EL (cell line): ENCODE results near the gene ITK.
A peak's percentile ranks its signal among the peaks of the same experiment; 100 is the strongest.

Experiments
- DNase-seq: peaks from one replicate; pipeline ENCODE4 v3.0.0-alpha.2; 2016

Gene ITK

DNA sequence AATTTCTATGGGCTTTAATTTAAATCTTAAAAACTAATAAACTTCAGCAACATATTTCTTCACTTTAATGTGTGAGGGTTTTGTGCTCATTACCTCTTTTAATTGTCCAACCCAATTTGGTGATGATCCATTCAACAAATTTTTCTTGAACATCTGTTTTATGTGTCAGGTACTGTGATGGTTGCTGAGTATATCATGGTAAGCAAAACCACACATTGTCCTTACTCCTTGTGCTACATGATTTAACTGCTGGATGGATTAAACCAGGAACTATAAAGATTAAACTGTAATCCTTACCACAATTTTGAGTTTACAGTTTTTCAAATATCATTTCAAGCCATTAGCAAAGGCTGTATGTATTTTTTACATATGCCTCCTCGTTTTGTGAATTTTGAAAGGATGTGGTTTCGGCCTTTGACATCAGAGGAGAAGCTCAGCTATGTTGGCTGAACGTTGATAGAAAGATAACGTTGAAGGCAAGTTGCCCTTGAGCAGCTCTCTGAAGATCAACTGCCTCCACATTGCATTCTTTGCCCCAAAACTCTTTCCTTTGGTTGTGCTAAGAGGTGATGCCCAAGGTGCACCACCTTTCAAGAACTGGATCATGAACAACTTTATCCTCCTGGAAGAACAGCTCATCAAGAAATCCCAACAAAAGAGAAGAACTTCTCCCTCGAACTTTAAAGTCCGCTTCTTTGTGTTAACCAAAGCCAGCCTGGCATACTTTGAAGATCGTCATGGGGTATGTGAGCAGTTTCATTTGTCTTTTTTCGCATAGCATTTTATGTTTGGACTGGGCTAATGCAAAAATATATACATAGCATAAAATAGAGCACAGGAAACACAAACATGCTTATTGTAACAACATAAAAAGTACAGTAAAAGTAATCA lies at the start of gene ITK:
Gene ITK (plus strand): TSS at position 467 of the 891 bp plus-strand sequence. CDS start 138 bp downstream, at position 605.
- DNase-seq, result no peak

DNA sequence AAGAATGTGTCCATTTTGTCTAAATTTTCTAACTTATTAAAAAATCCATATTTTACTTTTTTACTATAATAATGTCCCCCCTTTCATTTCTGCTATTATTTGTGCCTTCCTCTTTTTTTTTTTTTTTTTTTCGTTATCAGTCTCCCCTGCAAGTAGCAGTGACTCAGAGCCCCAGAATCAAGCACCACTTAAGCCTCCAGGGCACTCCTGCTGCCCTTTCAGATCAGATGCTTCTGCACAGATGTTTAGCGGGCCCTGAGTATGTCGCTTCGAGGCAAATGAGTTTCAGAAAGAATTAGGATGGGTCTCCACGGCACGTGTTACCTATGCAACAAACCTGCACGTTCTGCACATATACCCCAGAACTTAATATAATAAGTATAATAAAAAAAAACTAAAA lies 49.7 kb upstream of the ITK start:
- DNase-seq, result peak; percentile 13

DNA sequence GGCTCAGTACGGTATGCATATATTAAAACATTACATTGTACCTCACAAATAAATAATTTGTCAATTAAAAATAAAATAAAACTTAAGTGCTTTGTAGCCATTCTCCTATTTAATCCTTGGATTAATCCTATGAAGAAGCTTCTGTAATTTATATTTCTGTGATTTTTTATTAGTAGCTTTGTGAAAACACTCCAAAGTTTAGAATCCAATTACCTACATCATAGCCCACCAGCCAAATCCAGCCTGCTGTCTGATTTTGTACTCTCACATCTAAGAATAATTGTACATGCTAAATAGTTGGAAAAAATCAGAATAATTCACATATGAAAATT lies 48.4 kb upstream of the ITK start:
- DNase-seq, result no peak

DNA sequence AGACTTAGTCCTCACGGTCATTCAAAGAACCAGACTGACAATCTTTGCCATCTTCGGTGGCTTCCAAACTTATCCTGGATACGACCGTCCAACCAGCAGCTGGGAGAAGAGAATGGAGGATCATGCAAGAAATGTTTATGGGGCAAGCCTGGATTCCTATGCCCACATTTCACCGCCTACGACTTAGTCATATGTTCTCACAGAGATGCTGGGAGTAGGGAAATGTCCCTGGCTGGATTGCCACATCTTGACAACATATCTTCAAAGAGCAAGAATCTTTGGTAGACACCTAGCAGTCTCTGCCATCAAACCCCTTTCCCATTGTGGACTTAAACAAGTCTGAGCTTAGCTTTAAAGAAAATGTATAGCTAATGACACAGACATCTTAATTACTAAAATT lies 42.9 kb upstream of the ITK start:
- DNase-seq, result peak; percentile 5

DNA sequence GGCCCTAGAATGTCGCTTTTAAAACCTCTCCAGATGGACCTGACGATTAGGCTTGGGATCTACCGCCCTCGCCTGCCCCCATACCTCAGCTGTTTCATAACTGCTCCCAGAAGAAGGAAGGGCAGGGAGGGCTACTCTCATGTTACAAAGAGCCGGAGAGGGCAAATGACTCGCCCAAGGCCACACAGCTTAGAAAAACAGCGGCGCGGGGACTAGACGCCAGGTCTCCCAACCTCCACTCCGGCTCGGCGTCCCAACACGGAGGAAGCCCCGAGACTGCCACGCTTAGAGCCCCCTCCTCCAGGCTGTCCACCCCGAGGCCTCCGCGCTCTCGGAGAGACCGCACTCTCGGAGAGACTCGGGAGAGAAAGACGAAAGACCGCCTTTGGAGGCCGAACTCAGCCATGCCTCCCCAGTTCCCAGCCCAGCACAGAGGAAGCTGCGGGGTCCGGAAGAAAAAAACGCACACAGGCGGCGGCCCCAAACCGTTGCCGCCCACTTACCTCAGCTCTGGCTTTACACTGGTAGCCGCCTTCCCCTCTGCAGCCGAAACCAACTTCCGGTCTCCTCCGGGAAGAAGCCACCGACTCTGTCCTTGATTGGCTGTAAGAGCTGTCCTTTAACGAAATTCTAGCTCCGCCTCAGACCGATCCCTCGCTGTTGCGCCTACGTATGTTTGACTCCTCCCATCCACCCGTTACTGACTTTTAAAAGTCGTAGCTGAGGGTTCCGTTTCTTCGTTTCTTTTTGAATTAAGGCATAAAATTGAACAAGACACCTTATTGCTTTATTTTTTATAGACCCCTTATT lies 38.1 kb upstream of the ITK start, which contains the start of gene MED7:
Gene MED7 (minus strand): TSS at position 549 of the 810 bp plus-strand sequence. CDS start 3,434 bp downstream, outside the sequence.
- peak; percentile 99 for DNase-seq

DNA sequence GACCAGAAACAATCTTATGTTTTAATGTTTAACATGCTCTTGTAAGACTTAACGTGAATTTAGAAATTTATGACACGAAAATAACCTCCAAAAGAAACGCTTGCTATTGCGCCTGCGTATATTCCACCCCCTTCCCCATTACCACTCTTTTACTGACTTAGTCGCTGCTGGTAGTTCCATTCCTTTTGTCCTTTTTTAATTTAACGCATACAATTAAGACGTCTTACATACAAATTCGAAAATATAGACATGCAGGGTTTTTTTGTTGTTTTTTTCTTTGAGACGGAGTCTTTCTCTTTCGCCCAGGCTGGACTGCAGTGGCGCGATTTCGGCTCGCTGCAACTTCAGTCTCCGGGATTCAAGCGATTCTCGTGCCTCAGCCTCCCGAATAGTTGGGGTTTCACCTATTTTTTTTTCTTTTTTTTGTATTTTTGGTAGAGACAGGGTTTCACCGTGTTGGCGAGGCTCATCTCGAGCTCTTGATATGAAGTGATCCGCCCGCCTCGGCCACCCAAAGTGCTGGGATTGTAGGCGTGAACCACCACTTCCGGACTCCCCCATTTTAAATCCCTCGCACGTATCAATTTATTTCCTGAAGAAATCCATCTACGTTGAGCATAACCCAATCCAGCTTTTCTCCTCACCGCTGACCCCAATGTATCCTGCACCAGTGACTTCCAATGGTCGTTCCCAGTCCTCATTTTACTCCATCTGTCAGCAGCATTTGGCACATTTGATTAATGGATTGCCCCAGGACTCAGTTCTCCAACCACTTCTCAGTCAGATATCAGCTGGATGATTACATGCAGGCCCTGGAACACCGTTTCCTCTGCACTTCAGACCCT lies 37.3 kb upstream of the ITK start:
- DNase-seq, result peak; percentile 39

DNA sequence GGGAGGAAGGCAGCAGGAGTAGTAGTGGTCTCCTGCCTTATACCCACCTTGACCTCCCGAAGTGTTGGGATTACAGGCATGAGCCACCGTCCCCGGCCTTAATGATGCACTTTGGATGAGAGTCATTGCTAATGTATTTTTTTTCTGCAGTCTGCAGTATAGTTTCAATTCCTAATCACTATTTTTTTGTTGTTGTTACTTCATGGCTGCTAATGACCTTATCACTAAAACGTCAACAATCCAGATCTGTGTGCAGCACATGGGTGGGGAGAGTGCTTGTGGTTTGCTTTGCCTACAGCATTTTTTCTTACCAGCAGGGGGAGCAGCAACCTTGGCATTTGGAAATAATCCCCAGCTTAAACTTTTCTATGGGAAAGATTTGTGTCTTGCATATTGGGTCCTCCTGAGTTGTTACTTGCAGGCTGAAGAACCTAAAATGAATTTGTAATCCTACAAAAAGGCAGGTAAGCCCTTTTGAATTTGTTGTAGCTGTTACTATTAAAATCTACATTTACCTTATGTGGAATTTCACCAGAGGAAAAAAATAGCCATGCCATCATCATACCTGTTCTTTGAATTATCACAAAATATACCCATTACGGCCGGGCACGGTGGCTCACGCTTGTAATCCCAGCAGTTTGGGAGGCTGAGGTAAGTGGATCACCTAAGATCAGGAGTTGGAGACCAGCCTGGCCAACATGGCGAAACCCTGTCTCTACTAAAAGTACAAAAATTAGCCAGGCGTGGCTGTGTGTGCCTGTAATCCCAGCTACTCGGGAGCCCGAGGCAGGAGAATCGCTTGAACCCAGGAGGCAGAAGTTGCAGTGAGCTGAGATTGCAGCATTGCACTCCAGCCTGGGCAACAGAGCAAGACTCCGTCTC lies 31.7 kb upstream of the ITK start:
- DNase-seq, result peak; percentile 63

DNA sequence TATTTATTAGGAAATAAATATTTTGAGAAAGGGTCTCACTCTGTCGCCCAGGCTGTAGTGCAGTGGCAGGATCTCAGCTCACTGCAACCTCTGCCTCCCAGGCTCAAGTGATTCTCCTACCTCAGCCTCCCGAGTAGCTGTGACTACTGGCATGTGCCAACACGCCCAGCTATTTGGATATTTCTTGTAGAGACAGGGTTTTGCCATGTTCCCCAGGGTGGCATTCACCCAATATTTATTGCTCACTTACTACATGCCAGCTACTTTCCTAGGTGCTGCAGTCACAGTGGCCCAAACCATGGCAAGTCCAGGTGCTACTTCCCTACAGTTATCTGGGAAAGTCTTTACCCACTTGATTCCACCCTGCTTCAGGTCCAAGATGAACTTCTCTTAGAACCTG lies 29.6 kb upstream of the ITK start:
- no peak for DNase-seq

DNA sequence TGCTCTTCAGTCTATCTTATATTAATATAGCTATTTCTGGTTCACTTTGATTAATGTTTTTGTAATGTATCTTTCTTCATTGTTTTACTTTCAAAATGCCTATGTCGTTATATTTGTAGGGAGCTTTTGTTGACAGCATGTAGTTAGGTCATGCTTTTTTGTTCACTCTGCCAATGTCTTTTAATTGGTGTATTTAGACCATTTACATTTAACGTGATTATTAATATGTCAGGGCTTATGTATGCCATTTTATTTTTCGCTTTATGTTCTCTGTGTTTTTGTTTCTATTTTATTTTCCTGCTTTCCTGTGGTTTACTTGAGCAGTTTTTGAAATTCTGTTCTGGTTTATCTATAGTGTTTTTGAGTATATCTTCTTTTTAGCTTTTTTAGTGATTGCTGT lies 25.3 kb upstream of the ITK start:
- DNase-seq, result no peak

DNA sequence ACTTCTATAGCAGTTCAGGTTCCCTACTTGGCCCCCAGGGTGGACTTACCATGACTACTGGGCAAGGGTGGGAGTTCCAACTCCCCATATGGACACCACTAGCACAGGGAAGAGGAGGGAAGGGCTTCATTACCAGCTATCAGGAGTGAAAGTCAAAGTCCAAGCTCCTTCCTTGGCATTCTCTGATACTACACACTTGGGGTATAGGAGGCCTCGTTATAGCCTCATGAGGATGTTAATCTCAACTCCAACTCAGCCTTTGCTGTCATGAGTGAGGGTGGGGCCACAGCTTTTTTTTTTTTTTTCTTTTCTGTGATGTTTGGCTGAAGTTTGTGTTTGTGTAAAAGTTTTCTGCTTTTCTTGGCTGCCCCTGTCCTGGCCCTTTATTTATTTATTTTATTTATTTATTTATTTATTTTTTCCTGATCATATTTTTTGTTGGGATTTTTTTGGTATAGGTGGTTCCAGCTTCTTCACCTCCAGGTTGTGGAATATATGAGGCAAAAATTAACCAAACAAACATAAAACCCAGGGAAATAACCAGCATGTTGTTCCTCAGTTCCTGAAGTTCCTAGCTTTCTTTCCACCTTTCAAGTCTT lies 23.2 kb upstream of the ITK start:
- DNase-seq, result no peak

DNA sequence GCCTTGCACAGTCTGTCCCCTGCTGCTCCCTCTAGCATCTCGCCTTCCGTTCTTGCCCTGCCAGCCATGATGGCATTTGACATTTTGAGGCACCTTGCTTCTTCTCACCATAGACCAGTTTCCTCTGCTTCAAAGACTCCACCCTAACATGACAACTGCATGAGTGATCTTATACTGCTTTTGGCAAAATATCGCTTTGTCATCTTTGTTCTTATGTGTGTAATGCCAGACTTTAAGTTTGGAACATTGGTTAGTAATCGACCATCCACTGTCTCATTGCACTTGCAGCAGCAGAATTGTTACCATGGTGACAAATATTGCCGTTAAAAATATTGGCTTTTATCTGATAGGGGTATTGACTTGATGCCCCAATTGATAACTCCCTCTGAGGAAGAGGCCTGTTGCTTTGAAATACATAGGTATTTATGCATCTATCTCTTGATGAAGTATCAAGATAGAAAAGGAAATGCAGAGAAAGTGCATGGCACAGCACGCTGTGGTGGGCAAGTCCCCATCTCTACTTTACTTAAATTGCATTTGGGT lies 21.4 kb upstream of the ITK start:
- no peak for DNase-seq

DNA sequence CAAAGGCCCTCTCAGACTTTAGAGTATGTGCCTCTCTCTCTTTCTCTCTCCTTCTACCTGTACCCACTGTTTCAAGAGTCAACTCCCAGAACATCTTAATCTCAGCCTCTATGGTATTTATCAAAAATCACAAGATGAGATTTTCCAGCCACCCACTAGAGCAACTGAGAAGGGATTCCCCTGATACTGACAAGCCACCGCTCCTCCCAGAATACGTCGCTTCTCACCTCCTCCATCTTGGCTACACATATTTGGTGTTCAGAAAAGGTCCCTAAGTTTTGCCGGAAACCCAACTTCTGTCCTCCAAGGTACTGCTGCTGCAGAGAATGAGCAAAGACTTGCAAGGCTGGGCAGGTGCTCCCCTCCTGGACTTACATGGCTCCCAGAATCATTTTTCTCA lies 20.6 kb upstream of the ITK start:
- DNase-seq, result no peak

DNA sequence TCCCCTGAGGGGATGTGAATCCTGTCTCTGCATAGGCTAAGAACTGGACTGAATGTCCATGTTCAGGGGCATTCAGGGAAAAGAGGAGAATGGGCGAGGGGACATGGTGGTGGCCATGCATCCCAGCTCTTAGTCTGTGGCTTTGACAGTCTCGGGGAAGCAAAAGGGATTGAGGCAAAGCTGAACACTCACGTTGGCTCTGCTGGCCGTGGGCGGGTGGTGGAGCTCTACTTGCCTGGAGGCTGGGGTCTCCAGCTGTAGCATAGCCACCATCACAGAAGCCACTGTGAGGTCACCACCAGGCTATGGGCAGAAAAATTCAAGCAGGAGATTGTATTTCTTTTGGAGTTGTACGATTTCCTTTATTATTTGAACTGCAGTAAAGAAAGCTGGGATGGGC lies 18.6 kb upstream of the ITK start:
- DNase-seq, result no peak

DNA sequence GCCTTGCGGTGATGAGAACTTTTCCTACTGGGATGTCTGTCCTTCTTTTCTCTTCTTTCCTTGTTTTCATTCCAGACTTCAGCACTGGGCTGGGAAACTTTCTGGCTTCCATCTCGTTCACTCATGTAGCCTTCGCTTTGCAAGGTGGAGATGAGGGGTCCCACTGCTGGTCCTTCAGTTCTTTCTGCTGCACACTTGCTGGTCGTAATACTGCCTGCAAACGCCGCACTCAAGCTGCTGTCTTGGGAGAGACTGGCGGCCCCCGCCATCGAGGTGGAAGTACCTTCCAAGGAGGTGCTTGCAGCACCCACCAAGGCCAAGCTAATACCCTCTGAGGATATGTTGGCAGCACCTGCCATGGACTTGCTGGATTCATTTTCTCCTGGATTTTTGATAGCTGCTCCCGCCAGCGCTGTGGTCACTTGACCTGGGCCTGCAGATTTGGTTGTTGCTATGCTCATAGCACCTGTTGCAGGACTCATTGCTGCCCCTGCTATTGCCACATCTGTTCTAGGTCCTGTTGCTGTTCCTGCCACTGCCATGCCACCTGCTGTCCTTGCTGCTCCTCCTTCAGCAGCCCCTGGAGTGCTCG lies 17.6 kb upstream of the ITK start:
- no peak for DNase-seq

DNA sequence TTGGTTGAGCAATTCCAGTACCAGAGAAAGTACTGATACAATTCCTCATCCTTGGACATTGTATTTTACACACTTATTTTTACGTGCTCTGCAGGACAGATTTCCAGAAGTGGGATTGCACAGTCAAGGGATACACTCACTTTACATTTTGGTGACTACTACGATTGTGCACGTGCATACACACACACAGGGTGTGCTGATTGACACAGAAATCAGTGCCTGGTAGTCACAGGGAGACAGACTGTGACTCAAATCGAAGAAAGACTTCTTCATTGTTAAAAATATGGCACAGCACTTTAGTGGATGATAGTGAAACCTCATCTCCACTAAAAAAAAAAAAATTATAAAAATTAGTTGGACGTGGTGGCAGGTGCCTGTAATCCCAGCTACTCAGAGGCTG lies 16.1 kb upstream of the ITK start:
- DNase-seq, result no peak

DNA sequence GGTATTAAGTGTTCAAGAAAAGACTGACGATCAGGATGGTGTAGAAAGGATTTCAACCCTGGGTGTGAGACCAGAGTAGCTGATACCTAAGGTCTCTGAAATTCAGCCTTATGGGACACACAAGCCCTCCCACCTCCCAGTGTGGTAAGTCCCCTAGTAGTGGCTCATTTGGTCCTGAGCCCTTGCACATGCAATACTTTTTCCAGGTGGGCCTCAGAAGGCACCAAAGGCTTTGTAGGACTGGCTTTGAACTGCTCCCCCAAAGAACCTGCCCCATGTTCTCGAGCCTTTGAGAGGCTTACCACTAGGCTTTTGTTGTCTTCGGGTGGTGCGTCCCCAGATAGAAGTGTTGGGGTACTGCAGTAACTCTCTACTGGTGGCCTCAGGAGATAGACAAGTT lies 15.4 kb upstream of the ITK start:
- DNase-seq, result no peak

DNA sequence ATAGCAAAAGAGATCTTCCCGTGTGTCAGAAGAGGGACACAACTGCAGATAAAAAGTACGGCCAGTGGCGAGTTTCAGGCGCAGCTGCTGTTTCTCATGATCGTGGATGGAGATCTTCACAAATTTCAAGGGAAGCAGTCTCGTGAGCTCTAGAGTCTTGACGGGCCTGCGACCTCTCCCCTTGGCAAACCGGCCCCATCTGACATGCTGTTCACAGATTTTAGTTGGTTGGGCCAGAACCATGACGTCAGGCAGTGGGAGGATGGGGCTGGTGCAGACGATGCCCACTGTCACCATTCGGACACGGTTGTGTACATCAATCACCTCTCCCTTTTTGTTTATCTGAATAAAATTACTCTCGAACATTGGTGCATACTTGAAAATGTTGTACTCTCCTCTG lies 15.0 kb upstream of the ITK start:
- no peak for DNase-seq

DNA sequence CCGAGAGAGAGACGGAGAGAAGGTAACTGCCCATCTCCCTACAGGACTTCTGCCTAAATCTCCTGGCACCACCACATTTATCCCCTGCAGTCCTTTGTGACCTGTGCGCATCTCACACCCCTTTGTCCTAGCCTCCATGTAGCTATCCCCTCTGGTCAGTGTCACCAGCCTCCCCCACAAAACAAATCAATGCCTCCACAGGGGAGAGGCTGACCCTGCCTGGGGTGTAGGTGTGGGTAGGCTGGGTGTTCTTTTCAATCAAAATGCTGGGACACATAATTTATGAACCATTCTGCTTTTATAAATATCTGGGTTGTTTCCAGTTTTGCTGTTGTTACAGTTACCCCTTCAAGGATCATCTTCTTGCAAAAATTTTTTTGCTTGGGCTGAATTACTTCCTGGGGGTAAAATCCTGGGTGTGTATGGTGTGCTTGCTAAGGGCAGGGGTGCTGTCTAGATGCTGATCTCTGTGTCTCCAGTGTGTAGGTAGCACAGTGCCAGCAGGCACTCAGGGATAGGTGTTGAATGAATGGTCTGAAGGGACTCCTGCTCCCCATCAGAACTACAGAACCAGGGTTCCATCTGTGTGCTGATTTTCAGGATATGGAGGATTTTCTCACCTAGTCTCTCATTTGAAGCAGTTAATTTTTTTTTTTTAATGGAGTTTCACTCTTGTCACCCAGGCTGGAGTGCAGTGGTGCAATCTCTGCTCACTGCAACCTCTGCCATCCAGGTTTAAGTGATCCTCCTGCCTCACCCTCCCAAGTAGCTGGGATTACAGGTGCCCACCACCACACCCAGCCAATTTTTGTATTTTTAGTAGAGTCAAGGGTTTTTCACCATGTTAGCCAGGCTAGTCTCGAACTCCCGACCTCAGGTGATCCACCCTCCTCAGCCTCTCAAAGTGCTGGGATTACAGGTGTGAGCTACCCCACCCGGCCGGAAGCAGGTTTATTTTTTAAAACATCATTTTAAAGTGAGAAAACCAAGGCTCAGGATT lies 14.1 kb upstream of the ITK start, which contains the start of gene GARIN3:
Gene GARIN3 (minus strand): TSS at position 51 of the 1,000 bp plus-strand sequence. CDS start 96 bp downstream, outside the sequence.
- DNase-seq, result no peak

DNA sequence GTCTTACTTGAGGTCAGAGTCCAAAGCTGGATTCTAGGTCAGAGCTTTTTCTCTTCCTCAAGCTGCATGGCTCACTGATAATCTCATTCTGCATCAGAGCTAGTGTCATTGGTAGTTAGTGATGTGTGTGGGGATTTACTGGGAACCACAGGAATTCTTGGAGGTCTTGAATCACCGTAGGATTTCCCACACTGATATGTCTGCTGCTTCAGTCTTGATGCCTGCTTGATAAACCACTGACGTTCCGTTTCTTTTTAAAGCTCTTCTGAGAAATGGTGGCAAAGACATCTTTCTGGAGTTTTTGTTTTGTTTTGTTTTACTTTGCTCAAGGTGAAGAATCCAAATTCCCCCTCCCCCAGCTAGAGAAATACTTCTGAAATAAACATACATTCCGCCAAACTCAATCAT lies 13.4 kb upstream of the ITK start:
- DNase-seq, result peak; percentile 60
